GM21390 (cell line): ENCODE results near the gene PRKCA.
"Not testable (repeated sequence)": the region's sequence is repeated elsewhere in the genome, so short reads cannot be mapped to it uniquely, and the experiment has no call there.

Source experiments
- ATAC-seq: cut with Tn5 transposase; IDR thresholded peaks from one replicate; pipeline ENCODE4 v1.9.1; 2021; ENCODE audit not compliant: unreplicated experiment

Gene PRKCA

GRCh38 chr17:66378296-66378695 is 75.9 kb downstream of the PRKCA start:
- no peak for ATAC-seq

- ATAC-seq: no peak
These were observed 77.1 kb downstream of the PRKCA start for GRCh38 chr17:66379544-66379943.

GRCh38 chr17:66379996-66380395 is 77.6 kb downstream of the PRKCA start:
- no peak for ATAC-seq

- no peak for ATAC-seq
These were observed 79.4 kb downstream of the PRKCA start for GRCh38 chr17:66381701-66382362.

GRCh38 chr17:66383333-66383732 is 80.9 kb downstream of the PRKCA start:
- no peak for ATAC-seq

- ATAC-seq: no peak
These were observed 84.3 kb downstream of the PRKCA start for GRCh38 chr17:66386498-66387351.

GRCh38 chr17:66387392-66387981 is 85.1 kb downstream of the PRKCA start:
- ATAC-seq: no peak

GRCh38 chr17:66392783-66393437 is 90.5 kb downstream of the PRKCA start:
- ATAC-seq: no peak

- ATAC-seq: no peak
These were observed 93.5 kb downstream of the PRKCA start for GRCh38 chr17:66395961-66396360.

- ATAC-seq: no peak
These were observed 95.1 kb downstream of the PRKCA start for GRCh38 chr17:66397486-66397885.

- no peak for ATAC-seq
These were observed 95.6 kb downstream of the PRKCA start for GRCh38 chr17:66398059-66398458.

GRCh38 chr17:66398617-66399016 is 96.2 kb downstream of the PRKCA start:
- no peak for ATAC-seq

GRCh38 chr17:66399441-66399840 is 97.0 kb downstream of the PRKCA start:
- no peak for ATAC-seq

- not testable (repeated sequence) for ATAC-seq
These were observed 97.8 kb downstream of the PRKCA start for GRCh38 chr17:66400041-66400688.

GRCh38 chr17:66400698-66401097 is 98.3 kb downstream of the PRKCA start:
- ATAC-seq: no peak

GRCh38 chr17:66401364-66401763 is 99.0 kb downstream of the PRKCA start:
- no peak for ATAC-seq

GRCh38 chr17:66403846-66404556 is 101.6 kb downstream of the PRKCA start:
- ATAC-seq: no peak

- ATAC-seq: no peak
These were observed 103.6 kb downstream of the PRKCA start for GRCh38 chr17:66405836-66406677.
